Osteocyte (in vitro differentiated cells): Measurements from ENCODE around the gene SLC9A8. TPM values are rescaled to one million over a fixed set of nuclear protein-coding genes. Genes with fewer than 3 reads are reported as not detected.
A peak's percentile ranks its signal among the peaks of the same experiment; 100 is the strongest.

ENCODE experiments used
- DNase-seq: peaks from one replicate; pipeline ENCODE4 v3.0.0; 2021; ENCODE audit warnings: mixed read lengths; ENCODE audit not compliant: unreplicated experiment; ENCODE audit errors: extremely low spot score
- H3K27ac Mint-ChIP-seq: one replicate; pipeline ENCODE4 v1.8.0; 2021; ENCODE audit warnings: mild to moderate bottlenecking, mixed read lengths; ENCODE audit not compliant: unreplicated experiment
- H3K27me3 Mint-ChIP-seq: one replicate; pipeline ENCODE4 v1.8.0; 2021; ENCODE audit warnings: mixed read lengths; ENCODE audit not compliant: unreplicated experiment
- H3K36me3 Mint-ChIP-seq: one replicate; pipeline ENCODE4 v1.8.0; 2021; ENCODE audit warnings: mixed read lengths; ENCODE audit not compliant: unreplicated experiment
- H3K4me1 Mint-ChIP-seq: one replicate; pipeline ENCODE4 v1.8.0; 2021; ENCODE audit warnings: mixed read lengths; ENCODE audit not compliant: unreplicated experiment
- H3K4me3 Mint-ChIP-seq: one replicate; pipeline ENCODE4 v1.8.0; 2021; ENCODE audit warnings: mild to moderate bottlenecking, moderate library complexity, mixed read lengths; ENCODE audit not compliant: unreplicated experiment
- H3K9me3 Mint-ChIP-seq: one replicate; pipeline ENCODE4 v1.8.0; 2021; ENCODE audit warnings: mixed read lengths; ENCODE audit not compliant: unreplicated experiment
- total RNA-seq: library from RNA; stranded (reverse); gene quantifications from 2 replicates; pipeline ENCODE4 v1.2.1, GENCODE V29; 2021
- TF ChIP-seq, protein P1 (sequence below): fragments of 200-600 bp; sonication (generic); IDR thresholded peaks from 2 replicates; pipeline ENCODE4 v1.5.0; 2021; ENCODE audit warnings: antibody characterized with exemption, mild to moderate bottlenecking, moderate library complexity

Gene SLC9A8
- total RNA-seq, 1 donor from 2014 or later: 10.9 TPM

DNA sequence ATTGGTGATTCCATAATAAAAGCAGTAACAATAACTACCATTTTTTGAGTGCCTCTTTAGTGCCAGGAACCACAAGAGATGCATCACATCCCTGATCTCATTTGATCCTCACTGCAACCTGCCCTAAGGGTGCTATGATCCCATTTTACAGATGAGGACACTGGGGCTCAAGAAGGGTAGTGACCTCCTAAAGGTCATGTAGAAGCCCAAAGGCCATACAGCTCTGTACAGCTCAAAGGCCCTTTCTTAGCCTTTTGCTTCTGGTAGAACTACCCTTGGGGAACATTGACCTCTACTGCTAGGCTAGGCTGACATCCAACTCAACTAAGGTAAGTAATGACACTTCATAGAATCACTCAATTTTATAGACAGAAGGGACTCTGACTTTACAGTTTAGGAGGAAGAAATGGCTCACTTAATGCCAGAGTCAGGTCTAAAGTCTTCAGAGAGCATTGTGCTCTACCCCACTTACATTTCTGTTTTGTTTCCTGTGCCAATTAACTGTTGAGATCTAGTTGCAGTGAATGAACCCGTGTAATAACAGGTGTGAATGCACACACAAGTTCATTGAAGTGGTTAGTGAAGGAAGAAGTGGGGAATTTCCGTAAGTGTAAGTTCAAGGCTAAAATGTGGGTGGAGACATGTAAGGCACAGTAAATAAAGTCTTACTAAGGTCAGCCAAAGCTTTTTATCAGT lies 10.7 kb downstream of the SLC9A8 start:
- peak; percentile 3 for DNase-seq
- no peaks in the 10 kb centered on the region for H3K9me3 Mint-ChIP-seq
- H3K27ac Mint-ChIP-seq: no peak overlapping the region
- TF ChIP-seq, protein P1, sequence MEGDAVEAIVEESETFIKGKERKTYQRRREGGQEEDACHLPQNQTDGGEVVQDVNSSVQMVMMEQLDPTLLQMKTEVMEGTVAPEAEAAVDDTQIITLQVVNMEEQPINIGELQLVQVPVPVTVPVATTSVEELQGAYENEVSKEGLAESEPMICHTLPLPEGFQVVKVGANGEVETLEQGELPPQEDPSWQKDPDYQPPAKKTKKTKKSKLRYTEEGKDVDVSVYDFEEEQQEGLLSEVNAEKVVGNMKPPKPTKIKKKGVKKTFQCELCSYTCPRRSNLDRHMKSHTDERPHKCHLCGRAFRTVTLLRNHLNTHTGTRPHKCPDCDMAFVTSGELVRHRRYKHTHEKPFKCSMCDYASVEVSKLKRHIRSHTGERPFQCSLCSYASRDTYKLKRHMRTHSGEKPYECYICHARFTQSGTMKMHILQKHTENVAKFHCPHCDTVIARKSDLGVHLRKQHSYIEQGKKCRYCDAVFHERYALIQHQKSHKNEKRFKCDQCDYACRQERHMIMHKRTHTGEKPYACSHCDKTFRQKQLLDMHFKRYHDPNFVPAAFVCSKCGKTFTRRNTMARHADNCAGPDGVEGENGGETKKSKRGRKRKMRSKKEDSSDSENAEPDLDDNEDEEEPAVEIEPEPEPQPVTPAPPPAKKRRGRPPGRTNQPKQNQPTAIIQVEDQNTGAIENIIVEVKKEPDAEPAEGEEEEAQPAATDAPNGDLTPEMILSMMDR: no peak
- H3K4me3 Mint-ChIP-seq: no peak overlapping the region
- H3K4me1 Mint-ChIP-seq: peaks cover 16% of the 10 kb centered on the region
- no peaks in the 10 kb centered on the region for H3K27me3 Mint-ChIP-seq
- H3K36me3 Mint-ChIP-seq: peaks cover 38% of the 10 kb centered on the region

DNA sequence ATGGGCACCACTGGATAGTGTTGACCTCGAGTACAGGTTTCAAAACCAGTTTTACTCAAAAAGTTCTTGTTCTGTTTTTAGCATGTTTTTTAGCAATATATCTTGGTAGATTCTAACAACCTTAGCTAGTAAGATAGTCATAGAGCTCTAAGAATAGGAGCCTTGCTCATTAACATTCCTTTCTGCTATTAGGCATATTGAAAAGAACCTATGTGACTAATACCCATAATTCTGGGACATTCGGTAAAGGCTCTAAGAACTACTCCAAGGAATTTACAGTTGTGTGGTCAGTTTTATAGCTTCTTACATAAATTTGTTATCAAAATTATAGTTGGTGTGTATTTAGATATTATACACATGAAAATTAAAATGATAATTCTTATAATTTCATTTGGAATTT lies 11.6 kb downstream of the SLC9A8 start:
- no peak overlapping the region for H3K27ac Mint-ChIP-seq
- H3K27me3 Mint-ChIP-seq: no peaks in the 10 kb centered on the region
- DNase-seq: no peak
- peaks cover 16% of the 10 kb centered on the region for H3K4me1 Mint-ChIP-seq
- no peak overlapping the region for H3K4me3 Mint-ChIP-seq
- H3K9me3 Mint-ChIP-seq: no peaks in the 10 kb centered on the region
- TF ChIP-seq, protein P1: no peak
- peaks cover 39% of the 10 kb centered on the region for H3K36me3 Mint-ChIP-seq

DNA sequence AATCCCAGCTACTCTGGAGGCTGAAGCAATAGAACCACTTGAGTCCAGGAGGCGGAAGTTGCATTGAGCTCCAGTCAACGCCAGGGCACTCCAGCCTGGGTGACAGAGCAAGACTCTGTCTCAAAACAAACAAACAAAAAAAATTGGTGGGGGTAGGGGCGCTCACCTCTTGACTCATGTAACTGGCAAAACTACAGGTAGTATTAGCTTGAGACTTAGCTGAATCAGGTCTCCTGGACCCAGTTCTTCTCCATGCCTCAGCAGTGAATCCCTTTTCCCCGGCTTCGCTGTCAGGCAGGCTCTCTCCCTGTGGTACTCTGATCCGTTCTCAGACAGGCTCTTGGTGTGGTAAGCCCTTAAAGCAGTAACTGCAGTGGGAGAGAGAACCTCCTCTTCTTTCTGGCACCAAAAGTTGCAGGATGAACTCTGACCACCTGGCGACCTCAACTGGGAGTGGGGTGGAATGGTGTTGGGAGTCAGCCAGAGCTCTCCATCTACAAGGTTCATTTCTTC lies 12.9 kb downstream of the SLC9A8 start:
- peaks cover 35% of the 10 kb centered on the region for H3K36me3 Mint-ChIP-seq

DNA sequence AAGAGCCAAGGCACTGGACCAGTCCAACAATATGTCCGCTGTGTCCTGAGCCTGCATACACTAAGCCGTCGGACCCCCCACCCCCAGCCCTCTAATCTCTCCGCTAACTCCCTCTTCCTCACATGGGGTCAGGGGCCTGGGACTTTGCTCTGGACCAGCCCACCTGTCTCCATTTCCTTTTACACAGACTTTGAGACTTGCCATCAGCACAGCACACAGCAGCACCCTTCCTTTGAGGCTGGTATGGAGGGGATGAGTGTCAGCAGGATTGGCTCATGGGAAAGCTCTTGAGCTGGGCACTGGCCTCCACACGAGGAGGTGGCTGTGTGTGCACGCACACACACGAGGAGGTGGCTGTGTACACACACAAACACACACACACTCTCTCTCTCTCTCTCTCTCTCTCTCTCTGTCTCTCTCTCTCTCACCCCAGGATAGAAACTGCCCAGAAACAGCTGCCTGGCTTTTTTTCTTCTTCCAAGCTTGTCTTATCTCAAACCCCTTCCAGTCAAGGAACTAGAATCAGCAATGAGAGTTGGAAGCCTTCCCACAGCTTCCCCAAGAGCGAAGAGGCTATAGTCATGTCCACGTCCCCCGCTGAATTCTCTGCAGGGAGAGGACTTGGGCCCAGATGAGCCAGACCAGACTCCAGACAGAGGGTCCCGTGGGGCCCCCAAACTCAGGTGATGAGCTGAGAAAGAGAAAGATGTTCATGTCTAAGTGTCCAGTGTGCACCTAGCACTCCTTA lies 18.6 kb downstream of the SLC9A8 start:
- H3K4me3 Mint-ChIP-seq: no peak overlapping the region
- TF ChIP-seq, protein P1: no peak
- H3K4me1 Mint-ChIP-seq: peaks cover 7% of the 10 kb centered on the region
- H3K36me3 Mint-ChIP-seq: peaks cover 22% of the 10 kb centered on the region
- H3K27ac Mint-ChIP-seq: no peak overlapping the region
- no peaks in the 10 kb centered on the region for H3K9me3 Mint-ChIP-seq
- no peaks in the 10 kb centered on the region for H3K27me3 Mint-ChIP-seq
- DNase-seq: no peak

More for the DNA sequence above, 12.9 kb downstream of the SLC9A8 start:
- H3K27ac Mint-ChIP-seq: no peak overlapping the region
- no peak for DNase-seq
- no peaks in the 10 kb centered on the region for H3K27me3 Mint-ChIP-seq
- H3K4me3 Mint-ChIP-seq: no peak overlapping the region
- TF ChIP-seq, protein P1: no peak
- peaks cover 16% of the 10 kb centered on the region for H3K4me1 Mint-ChIP-seq
- no peaks in the 10 kb centered on the region for H3K9me3 Mint-ChIP-seq
